ENCODE measurements around the gene SRPRA.
"Not testable (repeated sequence)": the region's sequence is repeated elsewhere in the genome, so short reads cannot be mapped to it uniquely, and the experiment has no call there.

SRPRA gene

DNA sequence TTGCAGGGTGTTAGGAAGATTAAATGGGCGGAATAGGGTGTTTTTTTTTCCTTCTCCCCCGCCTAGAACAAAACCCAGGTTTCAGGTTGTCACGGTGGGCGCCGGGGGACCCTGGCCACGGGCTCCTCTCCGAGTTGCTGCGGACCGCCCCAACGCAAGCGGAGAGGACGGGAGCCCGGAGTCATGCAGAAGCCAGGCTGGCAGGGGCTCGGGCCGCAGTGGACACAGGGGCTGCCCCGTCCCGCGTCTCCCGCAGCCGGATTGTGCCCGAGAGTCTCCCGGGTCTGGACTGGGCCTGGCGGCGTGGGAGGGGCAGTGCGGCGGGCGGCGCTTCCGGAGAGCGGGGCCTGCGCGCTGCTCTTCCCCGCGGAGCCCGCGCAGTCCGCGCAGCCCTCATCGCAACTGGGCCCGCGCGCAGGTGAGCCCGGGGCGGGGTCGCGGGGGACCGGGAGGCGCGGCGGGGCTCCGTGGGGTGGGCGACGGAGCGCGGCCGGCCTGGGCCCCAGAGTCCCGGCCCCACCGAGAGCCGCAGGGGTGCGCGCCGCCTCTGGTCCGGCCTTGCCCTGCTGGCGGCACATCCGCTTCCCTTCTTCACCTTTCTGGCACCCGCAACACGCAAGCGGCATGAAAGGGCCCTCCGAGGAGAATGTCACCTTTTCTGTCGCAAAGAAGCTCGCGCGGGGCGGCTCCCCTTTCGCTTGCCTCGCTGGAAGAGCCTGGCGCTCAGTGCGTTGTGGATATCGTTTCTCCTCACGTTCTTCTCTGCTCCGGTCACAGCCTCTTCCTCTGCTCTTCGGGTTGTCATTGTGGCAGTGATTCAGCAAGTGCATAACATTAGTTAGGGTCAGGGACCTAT lies 14.3 kb upstream of the SRPRA start, which contains the start of gene TIRAP:
Gene TIRAP, plus strand, starts transcription at position 358 of the 856 bp plus-strand sequence. CDS start 7,802 bp downstream, outside the sequence.
- peak; percentile 80 for DNase-seq

DNA sequence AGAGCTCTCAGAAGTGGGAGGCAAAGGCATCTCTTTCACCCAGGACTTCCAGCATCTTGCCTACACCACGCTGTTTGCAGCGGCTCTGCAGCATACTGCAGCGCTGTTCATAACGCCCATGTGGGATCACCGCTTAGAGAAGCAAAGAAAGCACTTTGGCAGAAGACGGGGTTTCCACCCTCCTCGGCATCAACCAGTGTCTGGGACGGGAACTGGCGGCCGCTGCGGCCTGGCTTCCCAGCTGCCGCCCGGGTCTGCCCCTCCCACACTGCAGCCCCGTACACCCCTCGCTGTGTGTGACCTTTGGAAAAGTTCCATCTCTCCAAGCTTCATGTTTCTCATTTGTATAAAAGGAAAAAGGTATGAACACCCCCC lies 13.7 kb upstream of the SRPRA start:
- peak; percentile 63 for DNase-seq

DNA sequence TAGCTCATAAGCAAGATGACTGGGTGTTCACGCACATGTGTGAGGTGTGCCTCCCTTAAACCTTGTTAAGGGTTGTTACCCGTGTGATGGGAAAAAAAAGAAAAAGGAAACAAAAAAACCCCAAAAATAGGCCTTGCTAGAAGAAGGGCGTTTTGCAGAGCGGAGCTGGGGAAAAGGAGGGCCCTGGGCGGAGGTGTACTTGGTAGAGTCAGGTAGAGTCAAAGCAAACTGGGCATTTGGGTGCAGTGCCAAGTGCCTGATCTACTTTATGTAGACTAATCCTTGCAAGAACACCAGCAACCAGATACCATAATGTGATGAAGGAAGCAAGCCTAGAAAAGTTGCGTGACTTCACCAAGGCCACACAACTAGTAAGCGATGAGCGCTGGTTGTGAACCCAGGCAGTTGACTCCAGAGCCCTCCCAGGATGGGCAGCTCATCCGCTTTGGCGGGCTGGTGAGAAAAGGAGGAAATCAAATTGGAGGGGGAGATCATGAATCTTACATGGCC lies 13.0 kb upstream of the SRPRA start:
- no peak for DNase-seq

DNA sequence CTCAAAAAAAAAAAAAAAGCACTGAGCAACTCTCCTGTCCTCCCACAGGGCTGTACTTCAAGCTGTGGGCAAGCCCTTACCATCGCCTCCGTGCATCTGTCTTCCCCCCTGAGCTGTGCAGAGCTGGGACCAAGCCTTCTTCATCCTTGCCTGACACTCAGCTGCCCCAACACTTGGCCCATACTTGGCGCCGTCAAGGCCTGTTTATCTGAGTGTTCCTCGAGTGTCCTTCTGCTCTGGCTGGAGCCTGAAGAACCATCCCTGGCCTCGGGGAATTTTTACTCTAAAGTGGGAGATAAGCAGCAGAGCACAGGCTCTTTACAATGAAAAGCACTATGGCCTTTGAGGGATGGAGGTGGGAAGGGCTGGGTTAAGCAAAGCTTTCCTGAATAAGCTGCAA lies 12.6 kb upstream of the SRPRA start:
- no peak for DNase-seq

DNA sequence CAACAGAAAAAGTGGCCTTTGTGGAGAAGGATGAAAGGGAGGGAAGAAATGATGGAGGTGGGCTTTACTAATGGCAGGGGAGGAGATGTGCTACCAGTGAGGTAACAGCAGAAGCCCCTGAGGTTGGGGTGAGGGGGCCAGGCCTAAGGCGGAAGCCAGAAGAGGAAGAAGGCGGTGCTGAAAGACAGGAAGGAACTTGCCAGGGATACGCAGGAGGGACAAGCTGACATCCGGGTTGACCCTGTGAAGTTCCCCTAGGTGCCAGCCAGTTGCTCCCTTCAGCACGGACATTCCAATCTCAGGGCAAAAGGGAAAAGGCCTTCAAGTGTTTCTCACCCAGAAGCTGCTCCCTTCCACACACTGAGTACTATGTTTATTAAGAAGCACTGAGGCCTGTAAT lies 11.9 kb upstream of the SRPRA start:
- no peak for DNase-seq

DNA sequence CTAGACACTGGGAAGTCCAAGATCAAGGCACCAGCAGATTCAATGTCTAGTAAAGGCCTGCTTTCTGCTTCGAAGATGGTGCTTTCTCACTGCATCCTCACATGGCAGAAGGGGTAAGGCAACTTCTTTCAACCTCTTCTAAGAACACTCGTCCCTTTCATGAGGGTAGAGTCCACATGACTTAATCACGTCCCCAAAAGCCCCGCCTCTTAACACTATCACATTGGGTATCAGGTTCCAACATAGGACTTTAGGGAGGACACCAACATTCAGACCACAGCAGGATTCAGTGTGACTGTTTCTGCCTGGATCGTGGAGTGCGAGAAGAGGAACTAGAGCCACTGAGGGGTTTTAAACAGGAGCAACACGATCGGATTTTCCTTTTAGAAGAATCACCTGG lies 10.5 kb upstream of the SRPRA start:
- no peak for DNase-seq

DNA sequence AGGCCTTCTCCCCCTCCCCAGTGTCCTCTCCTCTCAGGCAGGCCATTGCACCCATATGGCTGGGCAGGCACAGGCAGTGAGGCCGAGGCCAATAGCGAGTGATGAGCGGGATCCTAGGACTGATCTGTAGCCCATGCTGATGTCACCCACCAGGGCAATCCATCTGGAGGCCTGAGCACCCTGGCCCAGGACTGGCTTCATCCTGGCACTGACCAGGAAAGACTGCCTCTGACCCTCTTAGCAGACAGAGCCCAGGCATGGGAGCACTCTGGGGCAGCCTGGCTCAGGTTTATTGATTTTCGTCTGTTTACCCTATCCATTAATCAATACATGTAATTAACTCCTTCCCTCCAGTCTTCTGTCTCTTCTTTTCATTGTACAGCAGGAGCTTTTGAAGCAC lies 9.1 kb upstream of the SRPRA start:
- no peak for DNase-seq

DNA sequence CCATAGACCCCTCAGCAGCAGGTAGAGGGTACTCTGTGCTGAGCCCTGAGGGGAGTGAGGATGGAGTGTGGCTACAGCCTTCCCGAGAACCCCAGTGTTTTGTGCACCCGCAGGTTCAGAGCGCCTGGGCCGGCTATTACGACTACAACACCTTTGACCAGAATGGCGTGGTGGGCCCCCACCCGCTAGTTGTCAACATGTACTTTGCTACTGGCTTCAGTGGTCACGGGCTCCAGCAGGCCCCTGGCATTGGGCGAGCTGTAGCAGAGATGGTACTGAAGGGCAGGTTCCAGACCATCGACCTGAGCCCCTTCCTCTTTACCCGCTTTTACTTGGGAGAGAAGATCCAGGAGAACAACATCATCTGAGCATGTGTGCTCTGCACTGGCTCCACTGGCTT lies 8.6 kb upstream of the SRPRA start:
- DNase-seq = no peak

DNA sequence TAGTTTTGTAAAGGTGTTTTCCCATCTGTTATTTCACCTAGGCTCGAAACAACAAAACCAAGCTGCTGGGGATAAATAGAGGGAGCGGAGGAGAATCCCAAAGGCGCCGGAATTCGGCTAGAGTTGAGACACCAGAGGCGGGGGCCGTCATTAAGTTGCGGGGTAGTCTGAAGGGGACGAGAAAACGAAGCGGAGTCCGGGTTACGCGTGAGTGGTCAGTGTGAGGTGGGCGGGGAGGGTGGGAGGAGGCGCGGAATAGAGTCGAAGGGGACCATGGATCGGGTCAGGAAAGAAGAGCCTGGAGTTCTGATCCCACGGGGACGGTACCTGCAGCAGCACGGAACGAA lies 361 bp downstream of the SRPRA start:
- no peak for DNase-seq

DNA sequence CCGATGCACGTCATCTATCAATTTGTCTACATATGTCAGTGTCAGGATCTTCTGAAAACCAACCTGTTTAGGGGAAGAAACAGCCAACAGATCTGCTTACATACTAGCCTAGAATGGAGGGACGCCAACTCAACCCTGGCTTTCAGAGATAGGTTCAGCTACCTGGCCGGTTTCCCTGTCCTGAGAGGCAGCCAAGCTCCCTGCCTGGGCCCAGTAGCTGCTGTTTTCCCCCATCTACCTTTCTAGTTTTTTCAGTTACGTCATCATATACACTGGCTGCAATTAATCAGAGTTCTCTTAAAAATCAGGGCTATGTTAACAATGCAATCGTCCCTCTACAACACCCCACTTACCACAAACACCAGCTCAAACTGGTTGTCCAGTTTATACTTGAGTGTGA lies 1.0 kb downstream of the SRPRA start:
- no peak for DNase-seq

DNA sequence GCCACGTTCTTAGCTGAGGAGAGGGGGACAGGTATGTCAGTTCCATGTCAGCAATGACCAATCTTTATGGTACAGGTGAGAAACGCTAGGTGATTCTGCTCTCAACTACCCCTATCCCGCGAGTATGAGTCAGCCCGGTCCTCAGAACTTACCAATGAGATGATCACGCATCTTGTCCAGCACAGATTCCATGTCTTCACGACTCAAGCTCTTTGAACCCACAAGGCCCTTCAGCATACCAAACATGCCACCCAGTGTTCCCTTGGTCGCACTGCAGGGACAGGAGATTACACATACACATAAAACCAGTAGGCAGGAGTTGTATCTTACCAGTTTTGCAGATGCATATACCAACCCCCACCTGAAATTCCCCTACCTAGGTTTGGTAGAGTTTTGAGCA lies 2.9 kb downstream of the SRPRA start:
- no peak for DNase-seq

DNA sequence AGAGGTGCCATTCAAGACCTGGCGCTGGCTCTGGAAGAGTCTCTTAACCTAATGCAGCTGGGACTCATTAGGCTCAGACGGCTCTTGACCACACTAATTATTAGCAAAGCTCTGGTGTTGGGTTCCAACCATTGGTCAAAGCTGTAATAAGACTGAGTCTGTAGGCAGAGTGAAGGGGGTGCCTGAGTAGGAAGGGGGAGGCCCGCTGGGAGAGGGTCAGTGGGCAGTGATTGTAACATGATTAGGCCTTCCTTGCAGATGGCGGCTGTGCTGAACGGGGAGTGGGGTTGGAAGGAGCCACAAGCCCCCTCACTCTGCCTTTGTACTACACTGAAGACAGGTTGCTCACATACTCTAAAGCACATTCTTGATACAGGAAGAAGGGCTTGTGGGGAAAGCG lies 5.2 kb downstream of the SRPRA start:
- DNase-seq = no peak

DNA sequence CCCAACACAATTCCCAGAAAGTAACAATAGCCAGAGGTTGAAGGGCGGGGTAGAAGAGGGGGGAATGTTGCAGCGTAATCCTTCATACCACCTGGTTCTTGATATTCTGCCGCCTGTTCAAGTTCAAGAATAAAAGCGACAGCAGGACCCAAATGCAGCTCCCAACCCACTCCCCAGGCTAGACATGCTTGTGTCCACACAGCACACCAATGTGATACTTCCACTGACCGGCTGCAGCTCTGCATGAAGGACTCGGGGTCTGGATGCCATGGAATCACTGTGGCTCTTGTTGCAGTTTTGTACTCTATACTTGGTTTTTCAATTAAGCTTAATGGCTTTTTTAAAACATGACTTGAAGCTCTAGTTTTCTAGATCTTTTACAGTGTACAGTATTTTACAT lies 6.5 kb downstream of the SRPRA start:
- DNase-seq = no peak

DNA sequence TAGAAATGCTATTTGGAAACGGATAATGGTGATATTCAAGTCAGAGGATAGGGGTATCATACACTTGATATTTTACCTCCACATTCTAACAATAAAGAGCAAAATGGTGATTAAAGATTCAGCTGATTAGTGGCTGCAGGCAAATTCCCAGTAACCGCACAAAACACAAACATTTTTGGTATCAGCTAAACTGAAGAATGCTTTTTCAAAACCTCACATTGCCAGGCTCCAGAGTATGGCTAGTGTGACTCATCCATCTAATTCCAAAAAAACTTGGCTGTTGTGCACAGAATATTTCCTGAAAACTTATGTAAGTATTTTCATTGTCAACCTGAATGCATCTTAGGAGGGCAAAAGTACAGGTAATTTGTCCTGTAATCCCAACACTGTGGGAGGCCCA lies 10.9 kb downstream of the SRPRA start:
- no peak for DNase-seq

DNA sequence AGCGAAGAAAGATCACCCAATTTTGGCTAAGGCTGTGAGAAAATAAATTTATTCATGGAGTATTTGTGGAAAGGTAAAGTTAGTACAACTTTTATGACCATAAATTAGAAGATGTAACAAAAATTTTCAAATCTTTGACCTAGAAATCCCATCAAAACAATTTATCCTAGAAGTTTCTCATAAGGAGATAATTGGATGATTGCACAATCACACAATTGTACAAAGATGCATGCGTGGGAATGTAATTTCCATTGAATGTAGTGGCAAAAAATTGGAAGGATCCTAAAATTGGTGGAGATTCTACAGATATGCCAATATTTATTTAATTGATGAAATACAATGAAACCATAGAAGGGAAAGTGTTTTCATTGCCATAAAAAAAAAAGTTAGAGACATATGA lies 11.6 kb downstream of the SRPRA start:
- DNase-seq = no peak

DNA sequence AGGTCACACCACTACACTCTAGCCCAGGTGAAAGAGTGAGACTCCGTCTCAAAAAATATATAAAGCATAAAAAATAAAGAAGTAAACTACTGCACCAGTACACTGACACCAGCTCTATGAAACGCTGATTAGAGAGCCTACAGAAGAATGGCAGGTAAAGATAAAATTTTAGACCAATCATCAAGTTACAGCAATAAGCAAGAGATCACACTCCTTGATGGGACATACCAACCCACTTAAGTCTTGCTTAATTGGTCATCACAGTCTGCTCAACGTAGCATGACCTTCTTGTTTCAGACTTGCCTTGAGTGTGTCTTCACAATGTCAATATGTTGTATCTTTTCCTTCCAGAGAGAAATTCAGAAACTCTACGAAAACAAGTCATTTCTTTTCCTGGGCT lies 12.5 kb downstream of the SRPRA start:
- DNase-seq = no peak

DNA sequence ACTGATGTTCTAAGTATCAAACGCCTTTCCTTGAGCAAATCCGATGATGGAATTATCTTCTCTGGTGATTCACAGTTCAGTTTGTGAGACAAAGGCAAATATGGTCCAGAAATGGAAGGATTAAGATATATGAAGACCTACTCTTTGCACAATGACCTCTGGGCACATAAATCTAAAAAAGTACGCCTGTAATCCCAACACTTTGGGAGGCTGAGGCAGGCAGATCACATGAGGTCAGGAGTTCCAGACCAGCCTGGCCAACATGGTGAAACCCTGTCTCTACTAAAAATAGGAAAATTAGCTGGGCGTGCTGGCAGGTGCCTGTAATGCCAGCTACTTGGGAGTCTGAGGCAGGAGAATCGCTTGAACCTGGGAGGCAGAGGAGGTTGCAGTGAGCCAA lies 13.2 kb downstream of the SRPRA start:
- not testable (repeated sequence) for DNase-seq

DNA sequence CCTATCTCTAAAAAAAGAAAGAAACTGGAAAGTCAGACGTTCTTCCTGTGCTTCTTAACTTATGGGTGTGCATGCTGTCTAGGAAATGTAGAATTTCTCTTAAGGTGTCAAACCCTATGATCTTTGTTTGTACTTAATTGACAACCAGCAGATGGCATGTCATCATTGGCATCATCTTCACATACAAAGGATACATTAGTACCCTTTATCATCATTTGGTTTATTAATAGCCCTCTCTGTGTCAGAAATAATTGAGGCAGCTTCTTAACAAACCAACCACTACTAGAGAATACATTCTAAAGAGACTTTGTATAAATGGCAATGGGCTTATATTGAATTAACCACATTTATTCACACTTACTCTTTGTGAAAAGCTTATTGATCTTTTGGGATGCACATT lies 13.9 kb downstream of the SRPRA start:
- DNase-seq = no peak

DNA sequence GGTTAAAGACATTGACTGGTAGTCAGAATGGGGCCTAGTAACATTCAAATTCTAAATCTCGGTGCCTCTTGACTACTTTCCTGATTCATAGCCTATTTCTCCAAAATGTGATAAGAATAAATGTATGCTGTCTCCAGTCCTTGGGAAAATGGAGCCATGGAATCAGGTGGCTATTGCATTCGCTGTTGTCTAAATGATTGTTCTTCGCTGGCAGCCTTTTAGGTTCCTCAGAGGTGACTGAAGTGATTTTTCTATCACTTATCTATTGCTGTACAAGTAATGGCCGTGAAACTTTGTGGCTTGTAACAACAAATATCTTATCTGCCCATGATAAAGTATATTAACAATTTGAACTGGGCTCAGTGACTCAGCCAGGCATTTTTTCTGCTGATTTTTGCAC lies 15.4 kb downstream of the SRPRA start:
- DNase-seq = no peak

DNA sequence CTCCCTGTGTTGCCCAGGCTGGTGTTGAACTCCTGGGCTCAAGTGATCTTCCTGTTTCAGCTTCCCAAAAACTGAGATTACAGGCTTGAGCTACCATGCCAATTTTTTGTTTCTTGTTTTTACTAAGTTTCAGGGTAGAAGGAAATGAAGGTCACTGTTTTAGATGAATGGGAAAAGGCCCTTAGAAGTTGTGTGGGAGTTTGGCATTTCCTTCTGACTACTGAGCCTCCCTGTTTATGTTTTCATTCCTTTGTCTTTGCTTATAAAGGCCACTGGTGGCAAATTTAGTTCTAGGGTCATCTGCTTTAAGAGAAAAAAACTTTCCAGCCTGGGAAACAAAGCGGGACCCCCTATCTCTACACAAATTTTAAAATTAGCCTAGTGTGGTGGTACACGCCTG lies 22.1 kb downstream of the SRPRA start:
- DNase-seq = no peak

DNA sequence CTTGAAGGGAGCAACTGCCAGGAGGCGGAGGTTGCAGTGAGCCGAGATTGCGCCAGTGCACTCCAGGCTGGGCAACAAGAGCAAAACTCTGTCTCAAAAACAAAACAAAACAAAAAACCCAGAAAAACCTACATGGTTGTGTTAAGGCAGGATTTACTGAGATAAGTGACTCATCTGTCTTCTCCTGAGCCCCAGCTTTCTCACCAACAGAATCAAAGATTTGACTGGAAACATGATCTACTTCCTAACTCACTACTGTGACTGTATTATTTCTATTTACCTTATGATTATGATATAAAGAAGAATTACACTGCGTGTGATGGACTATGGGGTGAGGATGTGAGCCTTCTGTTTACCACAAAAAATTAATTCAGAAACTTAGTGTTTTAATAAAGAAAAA lies 35.3 kb downstream of the SRPRA start:
- no peak for DNase-seq

DNA sequence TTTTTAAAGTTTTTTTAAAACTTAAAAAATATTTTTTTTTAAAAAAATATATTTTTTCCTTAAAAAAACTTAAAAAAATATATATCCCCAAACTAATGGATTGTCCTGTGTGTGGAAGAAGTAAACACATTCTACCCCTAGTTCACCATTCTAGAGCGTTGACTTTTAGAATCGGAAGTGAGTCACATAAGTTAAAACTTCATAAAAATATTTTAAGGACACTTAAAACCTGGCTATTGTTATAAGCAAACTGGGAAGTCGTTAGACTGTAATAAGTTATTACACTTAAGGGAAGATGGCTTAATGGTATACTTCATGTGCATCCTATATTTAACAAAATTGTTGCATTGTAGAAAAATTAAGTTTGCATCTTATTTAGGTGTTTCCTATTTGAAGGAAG lies 36.0 kb downstream of the SRPRA start:
- no peak for DNase-seq

DNA sequence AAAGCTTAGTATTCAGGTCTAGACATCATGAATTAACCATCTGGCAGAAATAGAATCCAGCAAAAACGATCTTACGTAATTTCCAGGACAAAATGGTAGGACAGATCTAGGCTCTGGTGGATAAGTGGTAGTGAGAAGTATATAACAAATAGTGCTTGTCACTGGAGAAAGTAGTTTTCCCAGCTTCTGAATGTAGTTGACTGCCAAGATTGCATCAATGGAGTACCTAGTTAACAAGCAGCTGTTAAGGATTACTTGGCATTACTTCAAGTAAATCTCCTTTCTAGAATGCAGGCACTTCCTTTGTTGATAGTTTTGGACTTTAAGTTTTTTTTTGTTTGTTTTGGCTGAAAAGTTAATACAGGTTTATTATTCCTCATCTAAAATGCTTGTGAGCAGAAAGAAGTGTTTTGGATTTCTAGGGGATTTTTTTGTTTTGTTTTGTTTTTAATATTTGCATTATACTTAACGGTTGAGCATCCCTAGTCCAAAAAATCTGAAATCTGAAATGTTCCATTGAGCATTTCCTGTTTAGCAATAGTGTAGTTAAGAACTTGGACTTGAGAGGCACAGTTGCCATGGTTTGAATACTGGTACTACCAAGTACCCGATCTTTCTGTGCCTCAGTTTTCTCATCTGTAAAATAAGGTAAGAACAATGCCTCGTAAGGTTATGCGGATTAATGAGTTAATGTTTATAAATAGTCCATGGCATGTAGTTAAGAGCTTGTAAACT lies 36.8 kb downstream of the SRPRA start:
- no peak for DNase-seq

DNA sequence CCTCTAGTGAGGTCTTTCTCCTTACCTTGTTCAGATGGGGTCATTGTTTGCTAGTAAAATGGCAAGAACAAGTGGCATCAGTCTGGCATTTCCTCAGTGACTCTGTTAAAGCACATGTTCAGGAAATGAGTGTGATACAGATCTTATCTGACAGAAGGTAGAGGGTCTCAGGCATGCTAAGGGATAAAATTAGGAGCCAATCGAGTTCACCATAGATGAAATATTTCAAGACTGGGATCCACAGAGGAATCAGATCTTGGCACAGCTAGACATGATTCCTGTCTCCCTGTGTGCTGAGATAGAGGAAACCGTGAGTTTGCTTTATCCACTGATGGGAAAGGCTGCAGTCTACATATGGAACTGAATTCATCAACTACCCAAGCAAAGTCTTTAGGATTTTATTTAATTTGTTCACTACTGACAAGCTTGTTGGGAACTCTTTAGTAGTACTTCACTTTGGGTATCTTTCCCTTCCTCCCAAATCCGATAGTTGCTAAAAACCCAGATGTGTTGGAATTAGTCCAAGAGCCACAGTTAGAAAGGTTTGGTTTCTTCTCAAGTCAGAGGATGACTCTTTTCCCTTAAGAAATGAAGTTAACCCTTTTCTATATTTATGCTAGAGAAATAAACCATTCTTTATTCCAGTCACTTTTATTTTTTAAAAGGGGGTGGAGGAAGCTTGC lies 38.7 kb downstream of the SRPRA start:
- DNase-seq = no peak
